Measurements from ENCODE around the gene VPS13C.
"Not testable (repeated sequence)": the region's sequence is repeated elsewhere in the genome, so short reads cannot be mapped to it uniquely, and the experiment has no call there.

VPS13C gene

GRCh38 chr15:62027263-62027565 is 33.0 kb downstream of the VPS13C start:
- no peak for DNase-seq

GRCh38 chr15:62026487-62027262 is 33.6 kb downstream of the VPS13C start:
- DNase-seq = no peak

- no peak for DNase-seq
Observed at GRCh38 chr15:62021991-62022600, 38.2 kb downstream of the VPS13C start.

- DNase-seq = no peak
Observed at GRCh38 chr15:62020576-62021160, 39.6 kb downstream of the VPS13C start.

GRCh38 chr15:62005354-62005753 is 54.9 kb downstream of the VPS13C start:
- not testable (repeated sequence) for DNase-seq

- no peak for DNase-seq
Observed at GRCh38 chr15:61997786-61998185, 62.5 kb downstream of the VPS13C start.

- DNase-seq = no peak
Observed at GRCh38 chr15:61996056-61996635, 64.1 kb downstream of the VPS13C start.

GRCh38 chr15:61994216-61994615 is 66.0 kb downstream of the VPS13C start:
- no peak for DNase-seq

- DNase-seq = no peak
Observed at GRCh38 chr15:61992518-61992917, 67.7 kb downstream of the VPS13C start.

- no peak for DNase-seq
Observed at GRCh38 chr15:61989667-61990066, 70.6 kb downstream of the VPS13C start.

GRCh38 chr15:61987824-61988223 is 72.4 kb downstream of the VPS13C start:
- DNase-seq = no peak

GRCh38 chr15:61983081-61983480 is 77.2 kb downstream of the VPS13C start:
- DNase-seq = no peak

- no peak for DNase-seq
Observed at GRCh38 chr15:61978225-61978624, 82.0 kb downstream of the VPS13C start.

- DNase-seq = peak; percentile 59
Observed at GRCh38 chr15:61974759-61975158, 85.5 kb downstream of the VPS13C start.

GRCh38 chr15:61974118-61974517 is 86.1 kb downstream of the VPS13C start:
- DNase-seq = no peak

- no peak for DNase-seq
Observed at GRCh38 chr15:61951949-61952348, 108.3 kb downstream of the VPS13C start.

- no peak for DNase-seq
Observed at GRCh38 chr15:61946778-61947177, 113.5 kb downstream of the VPS13C start.

GRCh38 chr15:61943992-61944391 is 116.3 kb downstream of the VPS13C start:
- DNase-seq = no peak

GRCh38 chr15:61938249-61938648 is 122.0 kb downstream of the VPS13C start:
- no peak for DNase-seq

GRCh38 chr15:61936528-61937195 is 123.6 kb downstream of the VPS13C start:
- DNase-seq = no peak

- DNase-seq = no peak
Observed at GRCh38 chr15:61935493-61935892, 124.8 kb downstream of the VPS13C start.

- DNase-seq = no peak
Observed at GRCh38 chr15:61929452-61929851, 130.8 kb downstream of the VPS13C start.

GRCh38 chr15:61923173-61923572 is 137.1 kb downstream of the VPS13C start:
- DNase-seq = no peak

GRCh38 chr15:61921093-61921492 is 139.2 kb downstream of the VPS13C start:
- no peak for DNase-seq

Measured in NCI-H1092 treated with DMSO at 0.1 percent for 48 hours (cell line).